NCI-H2171 (cell line): Measurements from ENCODE around the gene ZNF583.

Experiments
- DNase-seq: peaks from one replicate; lab custom pipeline; 2025; lab: John Stamatoyannopoulos, UW

The ZNF583 gene

GRCh38 chr19:56474308-56474707 lies 70.2 kb downstream of the ZNF583 start:
- no peak for DNase-seq

- DNase-seq = no peak
Measured at GRCh38 chr19:56476093-56476492, 72.0 kb downstream of the ZNF583 start.
